ENCODE measurements around the gene LAMTOR2.

DNA sequence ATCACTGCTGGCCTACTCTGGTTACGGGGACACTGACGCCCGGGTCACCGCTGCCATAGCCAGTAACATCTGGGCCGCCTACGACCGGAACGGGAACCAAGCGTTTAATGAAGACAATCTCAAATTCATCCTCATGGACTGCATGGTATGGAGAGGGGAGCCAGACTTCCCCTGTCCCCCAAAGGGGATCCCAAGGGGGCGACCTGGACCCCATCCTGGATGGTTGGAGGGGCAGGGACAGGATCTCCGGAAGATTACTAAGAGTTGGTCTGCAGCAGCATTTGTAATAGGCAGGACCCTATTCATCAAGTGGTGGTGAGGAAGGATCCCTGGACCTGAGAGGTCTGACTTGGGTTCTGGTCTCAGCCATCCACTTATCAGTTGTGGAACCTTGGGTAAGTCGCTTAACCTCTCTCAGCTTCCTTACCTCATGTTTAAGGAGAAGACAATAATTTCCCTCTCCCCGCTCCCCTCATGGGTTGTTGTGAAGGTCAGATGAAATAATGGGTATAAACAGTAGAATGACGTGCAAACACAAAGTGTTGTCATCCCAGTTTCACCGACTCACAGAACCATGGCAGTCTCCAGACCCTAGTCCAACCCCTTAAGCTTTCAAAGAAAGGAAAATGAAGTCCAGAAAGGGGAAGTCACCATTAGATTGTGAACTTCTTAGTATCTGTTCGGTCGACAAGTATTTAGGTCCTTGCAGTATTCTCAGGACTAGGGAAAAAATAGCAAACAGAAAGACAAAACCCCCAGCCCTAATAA lies 883 bp downstream of the LAMTOR2 start:
- no peak for TF ChIP-seq CTCF (IDR thresholded peaks at IDR 0.05)
- TF ChIP-seq POLR2A (IDR thresholded peaks at IDR 0.05), result no peak

Measured in uterus (tissue), 2 donors.